ENCODE results near the gene TP53I11. TPM values are rescaled to one million over a fixed set of nuclear protein-coding genes. Genes with fewer than 3 reads are reported as not detected.

The TP53I11 gene
- total RNA-seq, 6 experiments from 2014 or later: 1.1 to 2.9 (median 1.8) TPM

DNA sequence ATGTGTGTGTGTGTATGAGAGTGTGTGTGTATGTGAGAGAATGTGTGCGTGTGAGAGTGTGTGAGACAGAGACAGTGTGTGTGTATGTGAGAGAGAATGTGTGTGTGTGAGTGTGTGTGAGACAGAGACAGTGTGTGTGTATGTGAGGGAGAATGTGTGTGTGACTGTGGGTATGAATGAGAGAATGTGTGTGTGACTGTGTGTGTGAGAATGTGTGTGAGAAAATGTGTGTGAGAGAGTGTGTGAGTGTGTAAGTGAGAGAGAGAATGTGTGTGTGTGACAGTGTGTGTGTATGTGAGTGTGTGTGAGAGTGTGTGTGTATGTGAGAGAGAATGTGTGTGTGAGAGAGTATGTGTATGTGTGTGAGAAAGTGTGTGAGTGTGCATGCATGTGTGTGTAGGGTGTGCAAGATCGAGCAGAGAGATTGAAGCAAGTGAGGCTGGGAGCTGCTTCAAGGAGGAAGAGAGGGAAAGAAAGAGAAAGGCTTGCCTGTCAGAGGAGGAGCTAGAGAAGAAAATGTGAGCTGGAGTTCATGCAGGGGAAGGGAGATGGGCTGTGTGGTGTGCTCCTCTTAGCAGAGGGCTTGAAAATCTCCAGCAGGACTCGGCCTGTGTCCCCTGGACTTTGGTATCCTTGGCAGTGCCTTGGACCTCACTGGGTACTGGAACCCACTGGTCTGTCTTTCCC is 27.7 kb upstream of the TP53I11 start:
- H3K27me3 Mint-ChIP-seq (ENCODE audit: insufficient read depth): peaks cover 26% of the 10 kb centered on the region
- no peaks in the 10 kb centered on the region for H3K9me3 Mint-ChIP-seq
- H3K36me3 Mint-ChIP-seq (ENCODE audit: low read depth): no peaks in the 10 kb centered on the region
- H3K4me3 Mint-ChIP-seq: no peak overlapping the region
- no peak for DNase-seq
- no peaks in the 10 kb centered on the region; the same call in 1 of the 2 replicates for H3K4me1 Mint-ChIP-seq (ENCODE audit: low read depth)
- TF ChIP-seq, protein P1, sequence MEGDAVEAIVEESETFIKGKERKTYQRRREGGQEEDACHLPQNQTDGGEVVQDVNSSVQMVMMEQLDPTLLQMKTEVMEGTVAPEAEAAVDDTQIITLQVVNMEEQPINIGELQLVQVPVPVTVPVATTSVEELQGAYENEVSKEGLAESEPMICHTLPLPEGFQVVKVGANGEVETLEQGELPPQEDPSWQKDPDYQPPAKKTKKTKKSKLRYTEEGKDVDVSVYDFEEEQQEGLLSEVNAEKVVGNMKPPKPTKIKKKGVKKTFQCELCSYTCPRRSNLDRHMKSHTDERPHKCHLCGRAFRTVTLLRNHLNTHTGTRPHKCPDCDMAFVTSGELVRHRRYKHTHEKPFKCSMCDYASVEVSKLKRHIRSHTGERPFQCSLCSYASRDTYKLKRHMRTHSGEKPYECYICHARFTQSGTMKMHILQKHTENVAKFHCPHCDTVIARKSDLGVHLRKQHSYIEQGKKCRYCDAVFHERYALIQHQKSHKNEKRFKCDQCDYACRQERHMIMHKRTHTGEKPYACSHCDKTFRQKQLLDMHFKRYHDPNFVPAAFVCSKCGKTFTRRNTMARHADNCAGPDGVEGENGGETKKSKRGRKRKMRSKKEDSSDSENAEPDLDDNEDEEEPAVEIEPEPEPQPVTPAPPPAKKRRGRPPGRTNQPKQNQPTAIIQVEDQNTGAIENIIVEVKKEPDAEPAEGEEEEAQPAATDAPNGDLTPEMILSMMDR (IDR thresholded peaks at IDR 0.05): no peak
- H3K27ac Mint-ChIP-seq: no peak overlapping the region

- H3K27me3 Mint-ChIP-seq (ENCODE audit: insufficient read depth): peaks cover 25% of the 10 kb centered on the region
- DNase-seq: peak; percentile 10
- H3K4me3 Mint-ChIP-seq: no peak overlapping the region
- H3K4me1 Mint-ChIP-seq (ENCODE audit: low read depth): no peaks in the 10 kb centered on the region; the same call in 1 of the 2 replicates
- no peaks in the 10 kb centered on the region for H3K9me3 Mint-ChIP-seq
- no peak overlapping the region for H3K27ac Mint-ChIP-seq
- TF ChIP-seq, protein P1 (IDR thresholded peaks at IDR 0.05): peak; percentile 21; the same call in 1 of the 2 replicates
- H3K36me3 Mint-ChIP-seq (ENCODE audit: low read depth): no peaks in the 10 kb centered on the region
Measured at GRCh38 chr11:44977493-44977984, 26.9 kb upstream of the TP53I11 start.

DNA sequence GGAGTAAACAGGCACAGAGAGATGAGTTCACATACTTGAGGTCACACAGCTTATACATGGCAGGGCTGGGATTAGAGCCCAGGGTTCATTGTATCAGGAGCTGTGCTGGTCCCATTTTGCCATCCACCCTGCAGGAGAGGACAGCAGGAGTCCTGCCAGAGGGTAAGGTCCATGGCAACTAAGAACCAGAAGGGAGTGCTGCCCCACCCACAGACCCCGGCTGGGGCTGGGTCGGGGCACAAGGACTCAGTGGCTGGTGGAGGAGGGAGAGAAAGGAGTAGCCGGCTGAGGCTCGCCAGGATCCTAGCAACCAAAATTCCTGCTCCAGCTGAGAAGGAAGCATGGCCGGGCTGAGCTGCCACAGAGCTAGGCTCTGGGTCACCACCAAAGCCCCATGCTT is 25.9 kb upstream of the TP53I11 start:
- no peak for DNase-seq
- TF ChIP-seq, protein P1 (IDR thresholded peaks at IDR 0.05): no peak
- Mint-ChIP-seq H3K4me3 (no peak overlapping the region), H3K4me1 (ENCODE audit: low read depth) (no peaks in the 10 kb centered on the region; the same call in 1 of the 2 replicates), H3K36me3 (ENCODE audit: low read depth) (no peaks in the 10 kb centered on the region), H3K9me3 (no peaks in the 10 kb centered on the region), H3K27me3 (ENCODE audit: insufficient read depth) (peaks cover 23% of the 10 kb centered on the region), H3K27ac (no peak overlapping the region)

DNA sequence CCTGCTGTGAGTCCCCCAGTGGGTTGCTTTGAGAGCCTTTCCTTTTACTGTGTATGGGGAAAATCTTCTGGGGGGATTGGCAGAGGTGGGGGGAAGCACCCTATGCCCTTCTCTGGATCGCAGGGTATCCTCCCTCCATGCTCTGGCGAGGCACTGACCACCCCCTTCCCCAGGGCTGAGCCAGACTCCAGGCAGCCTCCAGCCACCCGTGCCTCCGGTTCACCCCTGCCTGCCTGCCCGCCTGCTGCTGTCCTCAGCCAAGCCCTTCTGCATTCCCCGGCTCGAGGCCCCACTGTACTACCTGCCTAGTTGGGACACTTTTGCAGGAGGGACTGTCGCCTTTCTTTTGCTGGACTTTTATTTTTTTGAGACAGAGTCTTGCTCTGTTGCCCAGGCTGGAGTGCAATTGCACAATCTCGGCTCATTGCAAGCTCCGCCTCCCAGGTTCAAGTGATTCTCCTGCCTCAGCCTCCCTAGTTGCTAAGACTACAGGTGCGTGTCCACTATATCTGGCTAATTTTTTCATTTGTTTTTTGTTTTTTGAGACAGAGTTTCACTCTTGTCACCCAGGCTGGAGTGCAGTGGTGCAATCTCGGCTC is 23.8 kb upstream of the TP53I11 start:
- Mint-ChIP-seq H3K27ac (no peak overlapping the region), H3K27me3 (ENCODE audit: insufficient read depth) (peaks cover 35% of the 10 kb centered on the region), H3K4me3 (no peak overlapping the region), H3K4me1 (ENCODE audit: low read depth) (no peaks in the 10 kb centered on the region; the same call in 1 of the 2 replicates), H3K36me3 (ENCODE audit: low read depth) (no peaks in the 10 kb centered on the region), H3K9me3 (no peaks in the 10 kb centered on the region)
- DNase-seq: no peak
- TF ChIP-seq, protein P1 (IDR thresholded peaks at IDR 0.05): no peak

DNA sequence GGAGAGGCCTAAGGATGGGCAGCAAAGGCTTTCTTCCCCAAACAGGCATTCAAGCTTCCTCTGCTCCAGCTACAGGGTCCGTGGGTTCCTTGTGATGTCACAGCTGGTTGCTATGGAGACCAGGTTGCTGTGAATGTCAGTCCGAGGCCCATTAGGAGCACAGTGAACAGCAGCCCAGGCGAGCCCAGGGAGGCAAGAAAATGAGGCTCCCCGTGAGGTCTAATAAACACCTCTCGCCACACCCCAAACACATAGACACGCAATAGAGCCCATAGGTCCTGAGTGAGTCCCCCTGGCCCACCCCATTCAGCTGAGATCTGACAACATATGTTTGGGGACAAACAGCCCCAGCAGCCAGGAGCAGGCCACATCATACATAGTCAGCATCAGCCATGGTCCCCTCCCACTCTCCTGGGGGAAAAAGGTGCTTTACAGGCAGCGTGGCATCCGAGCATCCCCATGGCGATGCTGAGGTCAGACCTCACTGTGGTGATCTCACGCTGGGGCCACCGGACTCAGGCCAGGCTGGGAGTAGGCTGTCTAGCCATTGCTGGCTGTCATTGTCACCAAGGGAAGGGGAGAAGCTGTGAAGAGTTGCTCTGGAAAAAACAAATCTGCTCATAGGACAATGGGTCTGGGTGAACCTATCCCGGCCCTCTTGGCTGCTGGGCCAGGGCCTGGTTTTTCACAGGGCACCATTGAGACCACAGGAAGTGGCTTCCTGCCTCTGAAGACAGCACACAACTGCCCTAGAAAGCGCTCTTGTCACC is 23.1 kb upstream of the TP53I11 start:
- no peak overlapping the region for H3K4me3 Mint-ChIP-seq
- DNase-seq: no peak
- no peaks in the 10 kb centered on the region; the same call in 1 of the 2 replicates for H3K4me1 Mint-ChIP-seq (ENCODE audit: low read depth)
- H3K27ac Mint-ChIP-seq: no peak overlapping the region
- H3K27me3 Mint-ChIP-seq (ENCODE audit: insufficient read depth): peaks cover 33% of the 10 kb centered on the region
- H3K9me3 Mint-ChIP-seq: no peaks in the 10 kb centered on the region
- TF ChIP-seq, protein P1 (IDR thresholded peaks at IDR 0.05): no peak
- no peaks in the 10 kb centered on the region for H3K36me3 Mint-ChIP-seq (ENCODE audit: low read depth)

Data from HFFc6 (cell line).